GM18520 (cell line): ENCODE data around the gene DHPS.
A peak's percentile ranks its signal among the peaks of the same experiment; 100 is the strongest.
"Not testable (repeated sequence)": the region's sequence is repeated elsewhere in the genome, so short reads cannot be mapped to it uniquely, and the experiment has no call there.

Experiments
- ATAC-seq: cut with Tn5 transposase; IDR thresholded peaks from one replicate; pipeline ENCODE4 v1.9.1; 2021; ENCODE audit not compliant: unreplicated experiment

Gene DHPS

GRCh38 chr19:12681074-12681987, at the start of gene DHPS:
Gene DHPS (minus strand): TSS chr19:12681880. CDS start chr19:12681766, 114 bp downstream.
- peak; percentile 73 for ATAC-seq

- no peak for ATAC-seq
These were observed 49.7 kb upstream of the DHPS start for GRCh38 chr19:12731337-12731736.

- ATAC-seq: no peak
These were observed 48.4 kb upstream of the DHPS start for GRCh38 chr19:12730064-12730463.

GRCh38 chr19:12727745-12728433, 46.2 kb upstream of the DHPS start:
- ATAC-seq: no peak

GRCh38 chr19:12726988-12727316, 45.3 kb upstream of the DHPS start:
- ATAC-seq: no peak

GRCh38 chr19:12725612-12726011, 43.9 kb upstream of the DHPS start:
- not testable (repeated sequence) for ATAC-seq

GRCh38 chr19:12723641-12724426, 42.2 kb upstream of the DHPS start, which contains the start of gene TNPO2:
Gene TNPO2 (minus strand): TSS chr19:12723932. CDS start chr19:12720977, 2,955 bp downstream.
- no peak for ATAC-seq

GRCh38 chr19:12723381-12723640, 41.6 kb upstream of the DHPS start:
- ATAC-seq: no peak

GRCh38 chr19:12722566-12723380, 41.1 kb upstream of the DHPS start:
- ATAC-seq: peak; percentile 78

GRCh38 chr19:12721656-12722565, 40.2 kb upstream of the DHPS start:
- ATAC-seq: peak; percentile 12

GRCh38 chr19:12720851-12721655, 39.4 kb upstream of the DHPS start:
- no peak for ATAC-seq

- ATAC-seq: no peak
These were observed 38.6 kb upstream of the DHPS start for GRCh38 chr19:12720296-12720695.

- no peak for ATAC-seq
These were observed 34.2 kb upstream of the DHPS start for GRCh38 chr19:12715929-12716328.

GRCh38 chr19:12715102-12715501, 33.4 kb upstream of the DHPS start:
- ATAC-seq: no peak

GRCh38 chr19:12713304-12713703, 31.6 kb upstream of the DHPS start:
- ATAC-seq: not testable (repeated sequence)

GRCh38 chr19:12712077-12712476, 30.4 kb upstream of the DHPS start:
- not testable (repeated sequence) for ATAC-seq

GRCh38 chr19:12711187-12711586, 29.5 kb upstream of the DHPS start:
- no peak for ATAC-seq

- no peak for ATAC-seq
These were observed 27.0 kb upstream of the DHPS start for GRCh38 chr19:12708641-12709040.

- no peak for ATAC-seq
These were observed 24.6 kb upstream of the DHPS start for GRCh38 chr19:12706332-12706718.
